Fibroblast of lung (primary cell): ENCODE data around the gene EIF4E. TPM values are rescaled to one million over a fixed set of nuclear protein-coding genes. Genes with fewer than 3 reads are reported as not detected.

ENCODE experiments used
- DNase-seq, 2 donors: peaks; one replicate each; pipeline versions ENCODE4 v3.0.0 to v3.0.0-alpha.2; 2010; ENCODE audit warnings: low read depth in 2 of 2
- H2AFZ ChIP-seq: 2 replicates; pipeline ENCODE4 v1.5.1; 2012; ENCODE audit warnings: low read length, control low read depth, inconsistent platforms
- H3K27ac ChIP-seq: 2 replicates; pipeline ENCODE4 v1.5.1; 2011; ENCODE audit warnings: low read length, control low read depth; ENCODE audit not compliant: insufficient read depth
- H3K27me3 ChIP-seq: 2 replicates; pipeline ENCODE4 v1.5.1; 2011; ENCODE audit warnings: mild to moderate bottlenecking, low read length; ENCODE audit not compliant: control insufficient read depth, insufficient read depth
- H3K36me3 ChIP-seq: 2 replicates; pipeline ENCODE4 v1.5.1; 2011; ENCODE audit warnings: low read length; ENCODE audit not compliant: control insufficient read depth, insufficient read depth
- H3K4me1 ChIP-seq: 2 replicates; pipeline ENCODE4 v1.5.1; 2011; ENCODE audit warnings: low read length; ENCODE audit not compliant: control insufficient read depth, insufficient read depth; ENCODE audit errors: extremely low read depth
- H3K4me2 ChIP-seq: 2 replicates; pipeline ENCODE4 v1.5.1; 2011; ENCODE audit warnings: low read length, control low read depth; ENCODE audit not compliant: insufficient read depth; ENCODE audit errors: extremely low read depth
- H3K4me3 ChIP-seq, 4 experiments: fragments of 200-600 bp in 1 of 4; sonication (generic) in 1 of 4; replicated peaks in 1 of 4; 2 replicates each; pipeline ENCODE4 v1.5.1; 2011 to 2016; ENCODE audit warnings: low read length in 4 of 4, low read depth in 3 of 4, mild to moderate bottlenecking in 3 of 4, control low read depth in 2 of 4, inconsistent platforms in 1 of 4, mixed read lengths in 1 of 4; ENCODE audit not compliant: insufficient read depth in 1 of 4; ENCODE audit errors: control extremely low read depth in 1 of 4
- H3K79me2 ChIP-seq: 2 replicates; pipeline ENCODE4 v1.5.1; 2012; ENCODE audit warnings: mild to moderate bottlenecking, low read length, inconsistent platforms; ENCODE audit not compliant: control insufficient read depth, insufficient read depth
- H3K9ac ChIP-seq: 2 replicates; pipeline ENCODE4 v1.5.1; 2011; ENCODE audit warnings: mild to moderate bottlenecking, low read length, control low read depth; ENCODE audit not compliant: insufficient read depth
- H3K9me3 ChIP-seq: 2 replicates; pipeline ENCODE4 v1.5.1; 2012; ENCODE audit warnings: low read depth, low read length; ENCODE audit not compliant: control insufficient read depth, insufficient read depth
- H4K20me1 ChIP-seq: 2 replicates; pipeline ENCODE4 v1.5.1; 2011; ENCODE audit warnings: low read length; ENCODE audit not compliant: control insufficient read depth, insufficient read depth; ENCODE audit errors: extremely low read depth
- CTCF ChIP-seq, 2 donors: IDR thresholded peaks in 1 of 2; conservative IDR thresholded peaks in 1 of 2; 1 replicate in 1 of 2; 2 replicates in 1 of 2; pipeline ENCODE4 v1.5.1; 2011 to 2012; ENCODE audit warnings: low read length in 2 of 2, control low read depth in 1 of 2, inconsistent platforms in 1 of 2, low read depth in 1 of 2, mild to moderate bottlenecking in 1 of 2
- EZH2 ChIP-seq: IDR thresholded peaks from 2 replicates; pipeline ENCODE4 v1.5.1; 2012; ENCODE audit warnings: low read length, control low read depth, mild to moderate bottlenecking; ENCODE audit errors: missing control alignments
- polyA plus RNA-seq, 2 donors: library from polyadenylated mRNA; depleted of rRNA in 1 of 2; stranded (reverse) in 1 of 2; unstranded in 1 of 2; fragments of >200 nt; gene quantifications; 2 replicates each; pipeline ENCODE4 v1.2.1, GENCODE V29; 2011 to 2012; ENCODE audit warnings: missing spikeins in 1 of 2
- total RNA-seq: library from RNA; depleted of rRNA; stranded (reverse); fragments of >200 nt; gene quantifications from 2 replicates; pipeline ENCODE4 v1.2.1, GENCODE V29; 2014

The EIF4E gene
- total and polyA plus RNA-seq, 2 donors (not counting 1 experiment from before 2014, with no cell fraction given): 124 to 138 TPM

- H3K9me3 ChIP-seq: no peaks in the 10 kb centered on the region
- TF ChIP-seq CTCF (conservative IDR thresholded peaks at IDR 0.05 in 1 of 2, IDR thresholded peaks at IDR 0.05 in 1 of 2; ENCODE audit: low read depth in 1 of 2, low read length in 2 of 2): no peak
- no peak for TF ChIP-seq EZH2
- H2AFZ ChIP-seq: peak overlapping the region; percentile 27
- H3K27ac ChIP-seq: no peak overlapping the region
- no peak overlapping the region for H3K4me3 ChIP-seq
- H3K4me2 ChIP-seq: no peak overlapping the region
- H3K4me1 ChIP-seq: no peaks in the 10 kb centered on the region
- H3K36me3 ChIP-seq: no peaks in the 10 kb centered on the region
- peak in 1 of 2 donors; percentile 2 for DNase-seq
- no peaks in the 10 kb centered on the region for H4K20me1 ChIP-seq
- no peaks in the 10 kb centered on the region for H3K79me2 ChIP-seq
- H3K27me3 ChIP-seq: no peaks in the 10 kb centered on the region
- H3K9ac ChIP-seq: no peak overlapping the region
Observed at GRCh38 chr4:98963538-98964433, 34.9 kb upstream of the EIF4E start.

- no peaks in the 10 kb centered on the region for H3K9me3 ChIP-seq
- H3K27ac ChIP-seq: no peak overlapping the region
- TF ChIP-seq EZH2 (no peak), CTCF (conservative IDR thresholded peaks at IDR 0.05 in 1 of 2, IDR thresholded peaks at IDR 0.05 in 1 of 2; ENCODE audit: low read depth in 1 of 2, low read length in 2 of 2) (no peak)
- DNase-seq: no peak
- H3K4me1 ChIP-seq: no peaks in the 10 kb centered on the region
- no peaks in the 10 kb centered on the region for H4K20me1 ChIP-seq
- H3K9ac ChIP-seq: no peak overlapping the region
- no peak overlapping the region for H3K4me2 ChIP-seq
- H3K79me2 ChIP-seq: no peaks in the 10 kb centered on the region
- no peaks in the 10 kb centered on the region for H3K27me3 ChIP-seq
- H3K36me3 ChIP-seq: no peaks in the 10 kb centered on the region
- H3K4me3 ChIP-seq: no peak overlapping the region
- no peak overlapping the region for H2AFZ ChIP-seq
Observed at GRCh38 chr4:98961770-98962169, 32.8 kb upstream of the EIF4E start.

GRCh38 chr4:98959411-98959810 is 30.5 kb upstream of the EIF4E start:
- TF ChIP-seq EZH2: no peak
- TF ChIP-seq CTCF (conservative IDR thresholded peaks at IDR 0.05 in 1 of 2, IDR thresholded peaks at IDR 0.05 in 1 of 2; ENCODE audit: low read depth in 1 of 2, low read length in 2 of 2): no peak
- Histone ChIP-seq H3K9ac (no peak overlapping the region), H3K27ac (no peak overlapping the region), H3K9me3 (no peaks in the 10 kb centered on the region), H2AFZ (no peak overlapping the region), H4K20me1 (no peaks in the 10 kb centered on the region), H3K4me1 (no peaks in the 10 kb centered on the region), H3K27me3 (no peaks in the 10 kb centered on the region), H3K4me2 (no peak overlapping the region), H3K36me3 (no peaks in the 10 kb centered on the region), H3K4me3 (no peak overlapping the region), H3K79me2 (no peaks in the 10 kb centered on the region)
- DNase-seq: no peak
